ENCODE measurements around the gene HNF4A.
"Not testable (repeated sequence)": the region's sequence is repeated elsewhere in the genome, so short reads cannot be mapped to it uniquely, and the experiment has no call there.

Gene HNF4A

DNA sequence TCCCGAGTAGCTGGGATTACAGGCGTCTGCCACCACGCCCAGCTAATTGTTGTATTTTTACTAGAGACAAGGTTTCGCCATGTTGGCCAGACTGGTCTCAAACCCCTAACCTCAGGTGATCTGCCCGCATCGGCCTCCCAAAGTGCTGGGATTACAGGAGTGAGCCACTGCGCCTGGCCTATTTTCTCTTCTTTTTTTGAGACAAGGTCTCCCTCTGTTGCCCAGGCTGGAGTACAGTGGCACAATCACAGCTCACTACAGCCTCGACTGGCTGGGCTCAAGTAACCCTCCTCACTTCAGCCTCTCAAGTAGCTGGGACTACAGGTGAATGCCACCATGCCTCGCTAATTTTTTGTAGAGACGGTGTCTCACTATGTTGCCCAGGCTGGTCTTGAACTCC, 9.6 kb upstream of the HNF4A start:
- not testable (repeated sequence) for DNase-seq

DNA sequence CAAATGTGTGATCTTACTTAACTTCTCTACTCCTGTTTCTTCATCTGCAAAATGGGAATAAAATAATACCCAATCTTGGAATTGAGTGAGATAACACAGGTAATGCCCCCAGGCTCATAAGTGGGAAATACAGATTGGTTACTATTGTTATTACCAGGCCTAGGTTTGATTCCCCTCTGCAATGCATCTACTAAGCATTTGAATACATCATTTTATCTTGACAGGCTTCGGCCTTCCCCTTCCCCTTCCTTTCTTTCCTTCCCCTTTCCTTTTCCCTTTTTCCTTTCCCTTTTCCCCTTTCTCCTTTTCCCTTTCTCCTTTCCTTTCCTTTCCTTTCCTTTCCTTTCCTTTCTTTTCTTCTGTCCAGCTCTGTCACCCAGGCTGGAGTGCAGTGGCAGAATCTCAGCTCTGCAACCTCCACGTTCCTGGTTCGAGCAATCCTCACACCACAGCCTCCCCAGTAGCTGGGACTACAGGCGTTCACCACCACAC, 7.3 kb upstream of the HNF4A start:
- no peak for DNase-seq

DNA sequence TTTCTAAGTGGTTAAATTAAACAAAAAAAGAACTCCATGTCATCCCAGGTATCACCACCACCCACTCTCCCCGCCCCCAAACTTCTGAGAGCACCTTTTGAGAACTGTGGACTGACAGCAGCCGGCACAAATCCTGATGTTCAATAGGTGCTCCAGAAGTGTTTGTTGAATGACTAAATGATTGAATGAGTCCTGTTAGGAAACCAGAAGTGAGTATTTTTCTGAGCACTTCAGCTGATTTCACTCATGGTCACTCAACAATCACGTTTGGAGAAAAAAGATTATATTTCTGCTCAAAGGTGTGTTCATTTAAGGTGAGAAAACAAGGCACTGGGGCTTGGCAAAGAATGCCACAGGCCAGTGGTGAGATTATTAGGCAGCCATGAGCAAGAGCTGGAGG, 6.2 kb upstream of the HNF4A start:
- no peak for DNase-seq

DNA sequence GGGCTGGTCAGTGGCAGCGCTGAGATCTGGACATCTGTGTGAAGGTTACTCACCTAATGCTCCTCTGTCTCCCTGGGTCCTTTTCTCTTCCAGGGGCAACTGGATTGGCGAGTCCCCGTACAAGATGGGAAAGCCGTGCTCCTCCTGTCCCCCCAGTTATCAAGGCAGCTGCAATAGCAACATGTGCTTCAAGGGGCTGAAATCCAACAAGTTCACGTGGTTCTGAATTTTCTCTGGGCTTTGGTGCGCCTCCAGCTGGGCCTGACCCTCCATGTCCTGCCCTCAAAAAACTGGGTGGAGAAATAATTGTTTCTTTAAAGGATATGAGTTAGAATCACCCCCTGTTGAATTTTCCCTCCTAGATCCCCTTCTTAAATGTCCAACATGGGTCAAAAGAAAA, 4.9 kb upstream of the HNF4A start:
- no peak for DNase-seq

DNA sequence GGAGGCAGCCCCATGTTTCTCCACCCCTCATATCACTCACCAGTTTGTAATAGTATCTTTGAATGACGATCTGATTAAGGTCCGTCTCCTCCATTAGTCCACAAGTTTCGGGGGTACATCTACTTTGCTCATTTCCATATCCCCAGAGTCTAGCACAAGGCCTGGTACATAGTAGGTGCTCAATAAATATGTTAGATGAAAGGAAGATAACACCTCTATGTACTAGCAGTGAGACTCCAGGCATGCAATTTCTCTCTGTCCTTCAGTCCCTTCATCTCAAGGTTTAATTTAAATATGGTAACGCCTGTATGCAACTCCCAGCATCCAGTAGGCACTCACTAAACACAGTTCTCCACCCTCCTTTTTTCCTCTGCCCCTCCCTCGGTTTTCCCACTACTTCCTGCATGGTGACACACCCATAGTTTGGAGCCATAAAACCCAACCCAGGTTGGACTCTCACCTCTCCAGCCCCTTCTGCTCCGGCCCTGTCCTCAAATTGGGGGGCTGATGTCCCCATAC, 461 bp upstream of the HNF4A start:
- no peak for DNase-seq

GRCh38 chr20:44356353-44356723, 839 bp downstream of the HNF4A start:
- no peak for DNase-seq

- DNase-seq = no peak
These were observed 1.5 kb downstream of the HNF4A start for GRCh38 chr20:44357020-44357419.

DNA sequence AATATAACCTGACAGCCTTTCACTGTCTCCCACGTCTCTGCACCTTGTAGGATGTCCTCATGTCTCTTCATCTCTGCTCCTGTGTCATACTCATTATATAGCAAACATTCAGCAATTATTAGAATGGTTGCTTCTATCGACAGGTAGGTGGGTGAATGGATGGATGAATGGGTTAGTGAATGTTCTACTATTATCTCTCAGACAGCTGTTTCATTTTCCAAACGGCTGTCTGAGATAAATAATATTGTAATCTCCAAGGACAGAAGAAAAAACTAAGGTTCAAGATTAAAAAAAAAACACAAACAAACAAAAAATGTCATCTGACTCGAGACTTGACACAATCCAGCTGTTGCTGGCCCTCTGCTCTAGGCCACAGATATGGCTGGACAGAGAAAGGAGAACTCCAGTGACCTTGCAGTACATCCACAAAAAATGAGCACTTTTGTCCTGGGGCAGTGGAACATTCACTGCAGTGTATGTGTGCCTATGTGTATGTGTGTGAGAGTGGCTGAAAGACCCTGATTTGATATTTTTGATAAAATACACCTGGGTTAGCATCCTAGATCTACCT, 2.1 kb downstream of the HNF4A start:
- no peak for DNase-seq

- no peak for DNase-seq
These were observed 3.3 kb downstream of the HNF4A start for GRCh38 chr20:44358776-44359175.

DNA sequence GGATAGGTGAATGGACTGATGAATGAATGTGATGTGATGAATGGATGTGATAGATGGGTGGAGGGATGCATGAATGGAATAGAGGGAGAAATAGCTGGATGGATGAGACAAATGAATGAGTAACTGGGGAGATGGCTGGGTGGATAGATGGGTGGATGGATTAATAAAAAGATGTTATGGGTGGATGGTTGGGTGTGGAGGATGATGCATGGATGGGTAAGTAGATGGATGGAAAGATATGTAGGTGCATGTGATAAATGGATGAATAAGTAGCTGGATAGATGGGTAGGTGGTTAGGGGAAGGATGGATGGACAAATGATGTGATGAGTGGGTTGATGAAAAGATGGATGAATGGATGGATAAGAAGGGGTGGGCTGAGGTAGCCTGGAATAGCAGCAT, 4.7 kb downstream of the HNF4A start:
- no peak for DNase-seq

GRCh38 chr20:44361021-44361420, 5.5 kb downstream of the HNF4A start:
- no peak for DNase-seq

DNA sequence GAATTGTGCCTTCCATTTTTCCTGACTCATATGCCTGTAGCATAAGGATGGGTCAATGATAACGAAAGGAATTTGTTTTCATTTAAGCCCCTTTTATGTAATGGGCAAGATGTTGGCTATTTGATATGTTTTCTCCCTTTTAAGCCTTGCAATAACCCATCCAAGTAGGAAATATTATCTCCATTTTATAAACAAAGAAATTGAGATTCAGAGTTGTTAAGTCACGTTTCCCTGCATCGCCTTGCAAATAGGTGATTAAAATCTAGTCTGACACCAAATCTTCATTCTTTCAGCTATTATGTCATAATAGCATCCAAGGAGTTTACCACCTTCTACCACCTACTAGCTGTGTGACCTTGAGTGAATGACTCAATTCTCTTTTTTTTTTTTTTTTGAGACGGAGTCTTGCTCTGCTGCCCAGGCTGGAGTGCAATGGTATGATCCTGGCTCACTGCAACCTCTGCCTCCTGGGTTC, 7.0 kb downstream of the HNF4A start:
- no peak for DNase-seq

GRCh38 chr20:44364068-44364467, 8.6 kb downstream of the HNF4A start:
- no peak for DNase-seq

- no peak for DNase-seq
These were observed 9.3 kb downstream of the HNF4A start for GRCh38 chr20:44364780-44365179.

DNA sequence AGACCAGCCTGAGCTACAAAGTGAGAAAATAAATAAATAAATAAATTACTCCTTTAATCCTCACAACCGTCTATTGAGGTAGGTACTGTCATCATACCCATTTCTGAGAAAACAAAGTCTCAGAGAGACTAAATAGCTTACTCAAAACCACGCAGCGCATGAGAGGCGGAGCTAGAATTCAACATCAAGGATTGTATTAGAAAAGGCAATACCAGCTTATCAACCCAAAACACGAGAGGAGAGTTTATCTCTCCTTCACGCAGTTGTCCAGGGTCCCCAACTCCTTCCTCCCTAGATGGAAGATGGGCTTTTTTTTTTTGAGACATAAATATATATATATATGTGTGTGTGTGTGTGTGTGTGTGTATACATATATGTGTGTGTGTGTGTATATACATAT, 12.2 kb downstream of the HNF4A start:
- DNase-seq = no peak

GRCh38 chr20:44370639-44371218, 15.2 kb downstream of the HNF4A start:
- no peak for DNase-seq

GRCh38 chr20:44382641-44383040, 27.1 kb downstream of the HNF4A start:
- DNase-seq = no peak

DNA sequence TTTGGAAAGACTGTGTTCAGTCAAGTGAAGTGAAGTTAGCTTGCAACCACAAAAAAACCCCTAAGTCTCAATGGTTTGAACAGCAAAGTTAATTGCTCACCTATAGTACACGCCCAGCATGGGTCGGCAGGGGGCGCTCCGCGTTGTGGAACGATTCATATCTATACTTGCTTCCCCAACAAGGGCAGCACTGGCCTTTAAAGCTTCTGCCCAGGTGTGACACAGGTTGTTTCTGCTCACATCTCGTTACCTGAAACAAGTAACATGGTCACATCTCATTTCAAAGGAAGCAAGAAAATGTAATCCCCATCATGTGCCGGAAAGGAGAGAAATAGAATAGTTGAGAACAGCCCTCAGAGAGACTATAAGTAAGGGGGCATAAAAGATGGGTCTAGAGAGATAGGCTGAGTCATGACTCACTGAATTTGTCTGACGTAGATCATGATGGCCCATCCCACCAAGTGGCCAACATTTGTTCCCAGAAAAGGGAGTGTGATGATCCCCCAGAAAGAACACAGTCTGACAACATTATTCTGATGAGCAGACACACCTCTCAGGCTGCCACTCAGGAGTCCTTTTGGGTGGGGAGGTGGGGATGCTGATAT, 29.0 kb downstream of the HNF4A start:
- DNase-seq = peak; percentile 83

GRCh38 chr20:44388466-44389023, 33.0 kb downstream of the HNF4A start:
- DNase-seq = peak; percentile 68

GRCh38 chr20:44389871-44390270, 34.4 kb downstream of the HNF4A start:
- DNase-seq = no peak

DNA sequence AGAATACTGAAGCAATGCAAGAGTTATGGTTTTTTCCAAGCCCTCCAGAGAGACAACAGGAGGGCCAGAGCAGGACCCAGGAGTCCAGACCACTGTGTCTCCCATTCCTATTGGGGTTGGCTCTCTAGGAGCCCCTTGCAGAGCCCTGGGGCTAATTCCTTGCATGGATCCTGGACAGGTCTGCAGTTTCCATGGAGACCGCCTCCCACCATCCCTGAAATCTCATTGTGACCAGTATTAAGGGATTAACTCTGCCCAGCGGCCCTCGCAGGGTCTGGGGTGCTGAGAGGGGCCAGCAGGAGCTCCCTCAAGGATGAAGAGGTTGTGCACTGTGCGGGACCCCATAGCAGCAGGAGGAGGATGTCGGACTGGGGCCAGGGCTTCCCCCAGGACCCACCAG, 34.8 kb downstream of the HNF4A start:
- DNase-seq = no peak

DNA sequence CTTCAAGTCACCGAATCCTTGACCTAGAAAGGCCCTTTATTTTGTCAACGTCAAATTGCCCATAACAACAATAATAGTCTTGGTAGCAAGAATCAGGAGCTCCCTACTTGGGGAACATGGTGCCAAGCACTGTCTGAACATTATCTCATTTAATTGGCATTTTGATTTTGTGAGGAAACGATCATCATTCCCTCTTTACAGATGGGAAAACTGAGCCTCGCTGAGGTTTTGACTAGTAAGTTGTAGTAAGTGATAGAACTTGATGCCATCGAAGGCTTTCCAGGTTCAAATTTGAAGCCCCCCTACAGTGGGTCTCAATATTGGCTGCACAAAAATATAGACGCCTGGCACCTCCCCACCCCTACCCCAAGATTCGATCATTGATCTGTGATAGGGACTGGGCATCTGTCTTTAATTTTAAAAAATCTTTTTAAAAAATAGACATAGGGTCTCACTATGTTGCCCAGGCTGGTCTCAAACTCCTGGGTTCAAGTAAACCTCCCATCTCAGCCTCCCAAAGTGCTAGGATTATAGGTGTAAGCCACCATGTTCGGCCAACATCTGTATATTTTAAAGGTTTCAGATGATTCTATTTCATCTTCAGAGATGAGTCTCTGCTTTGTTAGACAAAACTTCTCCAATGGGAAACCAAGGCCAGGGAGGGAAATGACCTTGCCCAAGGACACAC, 36.7 kb downstream of the HNF4A start:
- no peak for DNase-seq

Data from activated T-cell treated with anti-CD3 and anti-CD28 coated beads, Interleukin-2, amount 50 U/mL, for 1 hour (primary cell).